ENCODE data around the gene ST8SIA4. TPM values are rescaled to one million over a fixed set of nuclear protein-coding genes. Genes with fewer than 3 reads are reported as not detected.

The ST8SIA4 gene
- total RNA-seq, 2 donors from 2014 or later = 25.2 to 47.0 TPM

DNA sequence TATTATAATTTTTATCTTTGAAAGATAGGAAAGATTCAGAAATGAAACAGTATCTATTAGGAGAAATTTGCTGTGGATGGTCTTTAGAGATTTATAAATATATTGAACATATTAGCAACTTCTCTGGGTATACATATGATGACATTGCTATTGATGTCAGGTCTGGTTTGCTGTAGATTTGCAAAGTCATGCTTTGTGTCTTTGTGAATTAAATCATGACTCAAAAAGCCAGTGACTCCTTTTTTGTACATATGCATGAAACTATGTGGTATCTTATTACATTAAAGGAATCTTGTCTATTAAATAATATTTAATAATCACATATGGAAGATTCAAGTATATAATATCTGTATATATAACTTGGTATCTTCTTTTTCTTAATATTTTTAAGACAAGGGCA lies 141.9 kb downstream of the ST8SIA4 start:
- H3K36me3 Mint-ChIP-seq (ENCODE audit: low read depth) = no peaks in the 10 kb centered on the region
- Histone ChIP-seq H3K4me1 (ENCODE audit: control insufficient read depth, insufficient read depth, low read length) (no peaks in the 10 kb centered on the region), H3K27ac (ENCODE audit: low read depth, low read length) (no peak overlapping the region), H3K9me3 (ENCODE audit: control insufficient read depth, low read length) (no peaks in the 10 kb centered on the region), H3K27me3 (ENCODE audit: control insufficient read depth, insufficient read depth, low read length, poor library complexity, severe bottlenecking) (no peaks in the 10 kb centered on the region), H3K9ac (ENCODE audit: extremely low read depth, low read length, poor library complexity, severe bottlenecking) (no peak overlapping the region), H3K36me3 (ENCODE audit: control insufficient read depth, insufficient read depth, low read length) (no peaks in the 10 kb centered on the region), H3K4me3 (ENCODE audit: low read length) (no peak overlapping the region)
- H3K4me3 Mint-ChIP-seq = no peak overlapping the region
- H3K4me1 Mint-ChIP-seq = peaks cover 22% of the 10 kb centered on the region
- TF ChIP-seq, protein P1, sequence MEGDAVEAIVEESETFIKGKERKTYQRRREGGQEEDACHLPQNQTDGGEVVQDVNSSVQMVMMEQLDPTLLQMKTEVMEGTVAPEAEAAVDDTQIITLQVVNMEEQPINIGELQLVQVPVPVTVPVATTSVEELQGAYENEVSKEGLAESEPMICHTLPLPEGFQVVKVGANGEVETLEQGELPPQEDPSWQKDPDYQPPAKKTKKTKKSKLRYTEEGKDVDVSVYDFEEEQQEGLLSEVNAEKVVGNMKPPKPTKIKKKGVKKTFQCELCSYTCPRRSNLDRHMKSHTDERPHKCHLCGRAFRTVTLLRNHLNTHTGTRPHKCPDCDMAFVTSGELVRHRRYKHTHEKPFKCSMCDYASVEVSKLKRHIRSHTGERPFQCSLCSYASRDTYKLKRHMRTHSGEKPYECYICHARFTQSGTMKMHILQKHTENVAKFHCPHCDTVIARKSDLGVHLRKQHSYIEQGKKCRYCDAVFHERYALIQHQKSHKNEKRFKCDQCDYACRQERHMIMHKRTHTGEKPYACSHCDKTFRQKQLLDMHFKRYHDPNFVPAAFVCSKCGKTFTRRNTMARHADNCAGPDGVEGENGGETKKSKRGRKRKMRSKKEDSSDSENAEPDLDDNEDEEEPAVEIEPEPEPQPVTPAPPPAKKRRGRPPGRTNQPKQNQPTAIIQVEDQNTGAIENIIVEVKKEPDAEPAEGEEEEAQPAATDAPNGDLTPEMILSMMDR (conservative IDR thresholded peaks at IDR 0.05) = no peak
- peaks cover 22% of the 10 kb centered on the region for H3K27me3 Mint-ChIP-seq (ENCODE audit: insufficient read depth)
- H3K9me3 Mint-ChIP-seq = no peaks in the 10 kb centered on the region
- H3K27ac Mint-ChIP-seq = no peak overlapping the region
- DNase-seq = no peak

DNA sequence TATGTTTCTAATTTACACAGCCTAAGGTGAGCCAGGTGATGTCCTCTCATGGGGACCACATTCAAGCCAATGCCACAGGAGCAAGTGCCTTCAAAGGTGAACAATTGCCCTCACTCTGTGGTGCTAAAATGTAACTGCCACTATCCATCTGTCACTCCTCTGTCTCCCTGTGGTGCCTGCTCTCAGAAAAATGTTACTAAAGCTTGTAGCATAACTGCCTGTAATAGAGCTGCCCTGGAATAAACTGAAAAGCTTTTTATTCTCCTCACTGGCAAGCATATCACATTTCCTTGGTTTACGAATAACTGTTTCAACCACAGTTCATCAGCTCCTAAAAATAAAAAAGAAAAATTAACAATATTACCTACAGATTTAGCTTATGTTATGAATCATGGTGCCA lies 142.4 kb downstream of the ST8SIA4 start:
- H3K4me1 ChIP-seq (ENCODE audit: control insufficient read depth, insufficient read depth, low read length) = no peaks in the 10 kb centered on the region
- H3K4me3 ChIP-seq (ENCODE audit: low read length) = no peak overlapping the region
- no peaks in the 10 kb centered on the region for H3K36me3 Mint-ChIP-seq (ENCODE audit: low read depth)
- H3K9me3 Mint-ChIP-seq = no peaks in the 10 kb centered on the region
- TF ChIP-seq, protein P1 (conservative IDR thresholded peaks at IDR 0.05) = no peak
- WGBS, 2 experiments (ENCODE audit: insufficient coverage in 1 of 2, insufficient read length in 1 of 2) = 100% methylated on average over 1 of the region's 1 CpG; no CpG with 5 or more reads in 1 of the 2 experiments
- no peaks in the 10 kb centered on the region for H3K36me3 ChIP-seq (ENCODE audit: control insufficient read depth, insufficient read depth, low read length)
- DNase-seq = no peak
- no peaks in the 10 kb centered on the region for H3K27me3 ChIP-seq (ENCODE audit: control insufficient read depth, insufficient read depth, low read length, poor library complexity, severe bottlenecking)
- H3K9me3 ChIP-seq (ENCODE audit: control insufficient read depth, low read length) = no peaks in the 10 kb centered on the region
- H3K27me3 Mint-ChIP-seq (ENCODE audit: insufficient read depth) = peaks cover 26% of the 10 kb centered on the region
- H3K27ac ChIP-seq (ENCODE audit: low read depth, low read length) = no peak overlapping the region
- no peak overlapping the region for H3K27ac Mint-ChIP-seq
- H3K9ac ChIP-seq (ENCODE audit: extremely low read depth, low read length, poor library complexity, severe bottlenecking) = no peak overlapping the region
- no peak overlapping the region for H3K4me3 Mint-ChIP-seq
- peaks cover 22% of the 10 kb centered on the region for H3K4me1 Mint-ChIP-seq

DNA sequence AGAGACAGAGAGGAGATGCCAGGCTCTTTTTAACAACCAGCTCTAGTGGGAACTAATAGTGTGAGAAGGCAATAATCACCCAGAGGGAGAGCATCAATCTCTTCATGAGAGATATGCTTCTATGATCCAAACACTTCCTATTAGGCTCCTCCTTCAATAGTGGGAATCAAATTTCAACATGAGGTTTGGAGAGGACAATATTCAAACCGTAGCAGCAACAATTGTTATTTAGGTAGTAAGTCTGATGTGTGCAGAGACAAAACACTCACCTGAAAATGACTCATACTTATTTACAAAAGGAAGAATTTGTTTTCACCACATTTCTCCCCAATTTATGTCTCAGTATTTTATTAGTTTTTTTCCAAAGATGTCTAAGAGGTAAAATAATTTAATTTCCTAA lies 144.3 kb downstream of the ST8SIA4 start:
- no peak overlapping the region for H3K27ac Mint-ChIP-seq
- Histone ChIP-seq H3K27ac (ENCODE audit: low read depth, low read length) (no peak overlapping the region), H3K4me3 (ENCODE audit: low read length) (no peak overlapping the region), H3K4me1 (ENCODE audit: control insufficient read depth, insufficient read depth, low read length) (no peaks in the 10 kb centered on the region), H3K9me3 (ENCODE audit: control insufficient read depth, low read length) (no peaks in the 10 kb centered on the region), H3K9ac (ENCODE audit: extremely low read depth, low read length, poor library complexity, severe bottlenecking) (no peak overlapping the region), H3K36me3 (ENCODE audit: control insufficient read depth, insufficient read depth, low read length) (no peaks in the 10 kb centered on the region), H3K27me3 (ENCODE audit: control insufficient read depth, insufficient read depth, low read length, poor library complexity, severe bottlenecking) (no peaks in the 10 kb centered on the region)
- H3K9me3 Mint-ChIP-seq = no peaks in the 10 kb centered on the region
- H3K27me3 Mint-ChIP-seq (ENCODE audit: insufficient read depth) = peaks cover 37% of the 10 kb centered on the region
- WGBS, 2 experiments (ENCODE audit: insufficient coverage in 1 of 2, insufficient read length in 1 of 2) = 100% methylated on average over 1 of the region's 1 CpG; no CpG with 5 or more reads in 1 of the 2 experiments
- DNase-seq = no peak
- peaks cover 22% of the 10 kb centered on the region for H3K4me1 Mint-ChIP-seq
- no peak overlapping the region for H3K4me3 Mint-ChIP-seq
- H3K36me3 Mint-ChIP-seq (ENCODE audit: low read depth) = no peaks in the 10 kb centered on the region
- TF ChIP-seq, protein P1 (conservative IDR thresholded peaks at IDR 0.05) = no peak
